GF-D8 (cell line): ENCODE results near the gene FAM3A.

Source experiments
- DNase-seq: peaks from one replicate; lab custom pipeline; 2025; lab: John Stamatoyannopoulos, UW

The FAM3A gene

DNA sequence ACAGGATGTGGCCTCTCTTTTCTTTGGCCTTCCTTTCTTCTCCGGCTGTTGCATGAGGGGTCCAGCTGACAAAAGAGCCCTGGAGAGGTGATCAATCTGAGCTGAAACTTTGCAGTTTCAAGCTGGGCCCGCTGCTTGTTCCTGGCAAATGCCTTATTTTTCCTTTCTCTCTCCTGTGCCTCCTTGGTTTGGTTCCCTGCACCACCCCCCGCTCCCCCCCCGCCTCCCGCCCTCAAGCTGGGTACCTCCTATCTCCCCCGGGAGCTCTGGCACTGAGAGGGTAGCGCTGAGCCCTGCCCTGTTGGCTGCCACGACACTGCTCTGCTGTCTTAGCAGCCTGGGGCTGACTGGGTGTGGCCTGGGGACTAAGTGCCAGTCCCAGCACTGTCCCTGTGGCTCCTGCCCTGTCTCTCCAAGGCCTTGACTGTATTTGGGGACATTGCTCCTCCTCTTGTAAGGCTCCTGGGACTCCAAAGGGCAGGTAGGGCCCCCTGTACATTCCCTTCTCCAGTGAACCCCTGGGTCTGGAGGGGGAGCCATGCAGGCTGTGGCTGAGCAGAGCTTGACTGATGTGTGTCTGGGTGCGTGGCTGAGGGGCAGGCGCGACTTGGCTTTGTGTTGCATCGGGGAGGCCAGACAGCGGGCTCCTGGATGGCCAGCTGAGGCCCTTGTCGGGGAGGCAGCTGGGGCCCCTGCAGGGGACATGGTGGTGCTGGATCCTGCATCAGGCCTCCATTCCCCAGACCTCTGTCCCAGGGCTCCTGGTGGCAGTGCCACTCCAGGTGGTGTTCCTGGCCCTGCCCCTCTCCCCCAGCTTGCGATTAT lies 56.9 kb downstream of the FAM3A start:
- DNase-seq = no peak

DNA sequence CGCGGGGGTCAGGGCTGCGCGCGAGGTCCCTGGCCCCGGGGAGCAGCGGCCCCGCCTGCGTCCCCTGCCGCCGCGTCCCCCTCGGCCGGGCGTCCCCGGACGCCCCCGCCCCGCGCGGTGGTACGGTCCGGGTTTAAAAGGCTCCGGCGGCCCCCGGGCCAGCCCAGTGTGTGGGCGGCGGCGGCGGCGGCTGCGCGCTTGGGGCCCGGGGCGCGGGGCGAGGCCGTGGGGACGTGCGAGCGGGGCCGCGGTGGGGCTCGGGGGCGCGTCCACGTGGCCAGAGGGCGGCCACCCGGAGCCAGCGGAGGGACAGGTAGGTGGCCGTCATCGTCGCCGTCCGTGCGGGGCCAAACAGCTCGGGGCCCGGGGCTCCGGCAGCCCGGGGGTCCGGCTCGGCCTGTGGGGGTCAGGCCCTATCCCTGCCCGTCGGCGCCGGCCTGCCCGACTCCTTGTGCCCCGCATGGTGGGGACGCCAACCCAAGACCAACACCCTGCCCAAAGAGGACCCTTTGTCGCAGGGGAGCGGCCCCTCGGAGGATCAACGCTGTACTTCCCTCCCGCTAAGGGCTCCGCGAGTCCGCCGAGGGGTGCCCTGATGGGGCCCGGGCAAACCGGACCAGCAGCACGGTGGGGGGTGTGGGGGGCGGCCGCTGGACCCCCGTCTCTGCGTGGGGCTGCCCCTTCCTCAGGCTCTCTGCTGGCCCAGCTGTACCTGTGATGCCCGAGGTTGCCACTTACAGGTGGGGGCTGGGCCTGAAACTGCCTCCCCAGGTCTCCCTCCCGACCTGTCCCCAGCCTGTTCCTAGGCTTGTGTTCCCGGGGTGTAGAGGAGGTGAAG lies 57.7 kb downstream of the FAM3A start, which contains the start of gene PLXNA3:
Gene PLXNA3, plus strand, starts transcription at position 166 of the 838 bp plus-strand sequence. CDS start 1,903 bp downstream, outside the sequence.
- no peak for DNase-seq

DNA sequence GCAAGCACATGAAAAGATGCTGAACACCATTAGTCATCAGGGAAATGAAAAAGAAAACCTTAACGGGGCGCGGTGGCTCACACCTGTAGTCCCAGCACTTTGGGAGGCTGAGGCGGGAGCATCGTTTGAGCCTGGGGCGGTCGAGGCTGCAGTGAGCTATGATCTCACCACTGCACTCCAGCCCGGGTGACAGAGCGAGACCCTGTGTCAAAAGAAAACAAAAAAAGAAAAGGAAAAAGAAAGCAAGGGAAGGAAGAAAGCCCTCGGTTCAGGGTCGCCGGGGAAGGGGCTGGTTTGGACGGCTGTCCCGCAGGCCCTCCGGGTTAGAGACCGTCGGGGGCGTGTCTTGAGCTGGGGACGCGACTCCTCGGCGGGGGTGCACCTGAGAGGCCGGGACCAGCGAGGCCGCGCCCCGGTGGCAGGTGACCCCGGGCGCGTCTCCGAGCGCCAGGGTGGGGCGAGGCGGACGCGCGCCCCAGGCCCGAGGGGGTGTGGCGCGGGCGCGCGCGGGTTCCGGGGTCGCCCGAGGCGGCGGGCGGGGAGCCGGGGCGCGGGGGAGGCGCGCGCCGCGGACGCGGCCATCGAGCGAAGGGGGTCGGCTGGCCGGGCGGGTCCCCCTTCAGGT lies 58.4 kb downstream of the FAM3A start:
- no peak for DNase-seq
